CD1c-positive myeloid dendritic cell (primary cell): Measurements from ENCODE around the gene ZSCAN5A.
A peak's percentile ranks its signal among the peaks of the same experiment; 100 is the strongest.
"Not testable (repeated sequence)": the region's sequence is repeated elsewhere in the genome, so short reads cannot be mapped to it uniquely, and the experiment has no call there.

Source experiments
- DNase-seq: peaks from one replicate; pipeline ENCODE4 v3.0.0-alpha.2; 2016; ENCODE audit errors: extremely low spot score

ZSCAN5A gene

DNA sequence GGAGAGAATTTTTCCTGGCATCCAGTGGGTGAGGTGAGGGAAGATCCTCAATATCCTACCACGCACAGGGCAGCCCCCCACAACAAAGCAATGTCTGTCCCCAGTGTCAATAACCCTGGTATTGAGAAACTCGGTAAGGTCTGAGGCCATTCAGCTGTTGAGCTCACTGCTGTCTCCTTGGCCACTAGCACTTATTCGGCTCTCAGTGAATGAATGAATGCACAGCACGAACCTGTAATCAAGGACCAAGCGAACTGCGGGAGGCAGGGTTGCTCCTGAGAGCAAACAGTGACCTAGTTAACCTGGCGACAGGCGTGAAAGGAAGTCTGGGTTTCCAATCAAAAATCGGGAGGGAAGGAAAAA, 640 bp downstream of the ZSCAN5A start:
- no peak for DNase-seq

DNA sequence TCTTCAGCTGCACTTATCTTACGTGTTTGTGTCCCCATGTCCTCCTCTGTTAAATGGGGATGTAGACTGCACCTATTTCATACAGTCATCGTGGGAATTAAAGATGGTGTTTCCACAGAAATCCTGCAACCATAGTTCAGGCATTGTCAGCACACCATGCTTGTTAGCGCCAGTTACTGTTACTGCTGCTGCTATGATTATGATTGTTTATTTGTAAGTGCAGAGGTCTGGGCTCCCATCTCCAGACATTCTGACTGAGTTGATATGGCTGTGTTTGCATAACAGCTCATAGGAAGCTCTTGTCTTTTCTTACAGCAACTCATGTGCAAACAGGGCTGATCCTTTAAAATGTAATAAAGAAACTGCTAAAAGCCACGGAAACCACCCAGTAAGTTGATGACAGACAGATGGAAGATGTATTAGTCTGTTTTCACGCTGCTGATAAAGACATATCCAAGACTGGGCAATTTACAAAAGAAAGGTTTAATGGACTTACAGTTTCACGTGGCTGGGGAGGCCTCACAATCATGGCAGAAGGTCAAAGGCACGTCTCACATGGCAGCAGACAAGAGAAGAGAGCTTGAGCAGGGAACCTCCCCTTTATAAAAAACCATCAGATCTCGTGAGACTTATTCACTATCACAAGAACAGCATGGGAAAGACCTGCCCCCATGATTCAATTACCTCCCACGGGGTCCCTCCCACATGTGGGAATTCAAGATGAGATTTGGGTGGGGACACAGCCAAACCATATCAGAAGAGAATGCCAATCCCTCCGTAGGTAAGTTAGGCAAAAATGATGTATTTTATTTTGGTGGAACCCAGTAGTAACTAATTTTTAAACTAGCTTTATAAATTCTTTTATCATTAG, 1.6 kb downstream of the ZSCAN5A start:
- no peak for DNase-seq

DNA sequence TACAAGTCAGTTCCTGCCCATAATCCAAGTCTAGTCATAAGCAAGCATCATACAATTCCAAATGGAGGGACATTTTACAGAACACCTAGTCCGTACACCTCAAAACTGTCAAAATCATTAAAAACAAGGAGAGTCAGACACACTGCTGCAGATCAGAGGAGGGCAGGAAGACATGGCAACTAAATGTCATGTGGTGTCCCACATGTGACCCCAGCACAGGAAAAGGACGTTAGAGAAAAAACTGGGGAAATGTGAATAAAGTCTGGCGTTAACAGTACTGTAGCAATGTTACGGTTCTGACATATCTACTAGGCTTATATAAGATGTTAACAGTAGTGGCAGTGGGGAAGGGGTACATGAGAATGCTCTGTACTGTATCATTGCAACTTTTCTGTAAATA, 2.3 kb downstream of the ZSCAN5A start:
- no peak for DNase-seq

DNA sequence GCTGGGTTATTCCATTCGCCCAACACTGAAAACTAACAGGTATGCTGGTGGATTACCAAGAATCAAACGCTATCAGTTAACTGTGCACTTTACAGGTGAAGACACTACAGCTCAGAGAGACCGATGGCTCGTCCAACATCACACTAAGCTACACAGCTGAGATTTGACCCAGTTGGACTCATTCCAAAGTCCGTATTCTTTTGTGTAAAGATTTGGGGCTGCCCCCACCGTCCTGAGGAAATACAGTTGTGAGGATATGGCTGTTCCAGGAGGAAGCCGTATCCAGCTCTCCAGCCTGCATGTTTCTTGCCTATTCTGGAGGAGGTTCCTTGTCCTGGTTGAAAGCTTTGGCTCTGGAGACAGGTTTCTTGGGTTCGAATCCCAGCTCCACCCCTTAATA, 4.2 kb downstream of the ZSCAN5A start:
- DNase-seq, result no peak

DNA sequence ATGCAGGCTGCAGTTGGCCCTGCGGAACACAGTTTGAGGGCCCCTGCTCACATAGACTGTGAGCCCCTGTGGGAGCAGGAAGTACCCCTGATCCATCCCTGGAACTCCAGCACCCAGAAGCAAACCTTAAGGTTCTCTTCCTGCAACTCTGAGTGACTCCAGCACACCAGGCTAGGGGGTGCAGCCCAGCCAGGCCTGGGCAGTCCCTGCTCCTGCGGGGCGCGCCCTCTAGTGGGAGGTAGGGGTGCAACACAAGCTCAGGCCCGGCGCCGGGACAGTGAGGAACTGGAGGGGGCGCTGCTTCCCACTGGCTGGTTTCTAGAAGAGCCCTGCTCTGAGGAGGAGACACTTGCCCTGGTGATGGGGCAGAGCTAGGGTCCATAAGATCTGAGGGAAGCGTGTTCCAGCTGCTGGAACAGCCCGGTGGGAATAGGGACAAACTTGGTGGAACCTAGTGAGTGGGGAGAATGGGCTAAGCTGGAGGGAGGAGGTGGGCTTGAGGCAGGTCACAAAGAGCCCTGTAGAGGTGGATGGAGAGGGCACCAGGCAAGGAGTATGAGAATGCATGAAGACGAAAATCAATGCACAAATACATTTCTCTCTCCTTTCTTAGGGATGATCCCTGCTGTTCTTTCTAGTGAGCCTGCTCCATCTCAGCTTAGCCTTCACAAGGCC, 5.0 kb downstream of the ZSCAN5A start:
- DNase-seq, result peak; percentile 71

DNA sequence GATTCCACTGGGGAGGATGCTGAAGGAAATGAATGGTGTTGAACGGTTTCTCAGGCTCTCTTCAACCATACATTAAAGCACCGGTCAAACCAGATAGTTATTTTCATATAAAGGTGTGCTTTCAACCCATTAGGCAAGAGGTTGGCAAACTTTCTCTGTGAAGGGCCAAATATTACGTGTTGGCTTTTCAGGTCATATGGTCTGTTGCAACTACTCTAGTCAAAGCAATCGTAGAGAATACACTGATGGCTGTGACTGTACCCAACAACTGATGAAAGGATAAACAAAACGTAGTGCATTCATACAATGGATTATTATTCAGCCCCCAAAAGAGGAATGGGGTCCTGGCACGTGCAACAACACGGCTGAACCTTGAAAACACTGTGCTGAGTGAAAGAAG, 5.8 kb downstream of the ZSCAN5A start:
- DNase-seq, result no peak

DNA sequence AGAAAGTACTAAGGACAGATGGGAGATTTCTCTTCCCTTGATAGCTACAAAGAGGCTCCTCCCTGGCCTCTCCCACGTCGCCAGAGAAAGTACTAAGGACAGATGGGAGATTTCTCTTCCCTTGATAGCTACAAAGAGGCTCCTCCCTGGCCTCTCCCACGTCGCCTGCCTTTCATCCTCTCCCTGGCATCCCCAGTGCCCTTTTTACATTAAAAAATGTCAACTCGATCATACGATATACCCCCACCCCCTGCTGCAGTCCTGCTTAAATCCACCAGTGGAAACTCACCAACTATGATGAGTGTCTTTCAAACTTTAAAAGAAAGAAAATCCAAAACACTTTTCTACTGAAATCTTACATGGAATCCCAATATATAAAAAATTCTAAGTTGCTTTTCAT, 7.6 kb downstream of the ZSCAN5A start:
- DNase-seq, result not testable (repeated sequence)

DNA sequence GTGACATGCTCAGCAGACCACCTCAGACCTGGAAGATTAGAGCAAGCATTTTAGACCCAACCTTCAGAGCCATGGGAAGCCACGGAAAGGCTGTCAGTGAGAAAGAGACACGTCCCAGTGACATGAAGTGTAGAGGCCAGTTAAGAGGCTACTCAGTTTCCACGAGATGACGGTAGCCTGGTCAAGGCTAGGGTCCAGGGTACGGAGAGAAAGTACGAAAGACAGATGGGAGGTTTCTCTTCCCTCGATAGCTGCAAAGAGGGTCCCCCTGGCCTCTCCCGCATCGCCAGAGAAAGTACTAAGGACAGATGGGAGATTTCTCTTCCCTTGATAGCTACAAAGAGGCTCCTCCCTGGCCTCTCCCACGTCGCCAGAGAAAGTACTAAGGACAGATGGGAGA, 8.6 kb downstream of the ZSCAN5A start:
- no peak for DNase-seq

DNA sequence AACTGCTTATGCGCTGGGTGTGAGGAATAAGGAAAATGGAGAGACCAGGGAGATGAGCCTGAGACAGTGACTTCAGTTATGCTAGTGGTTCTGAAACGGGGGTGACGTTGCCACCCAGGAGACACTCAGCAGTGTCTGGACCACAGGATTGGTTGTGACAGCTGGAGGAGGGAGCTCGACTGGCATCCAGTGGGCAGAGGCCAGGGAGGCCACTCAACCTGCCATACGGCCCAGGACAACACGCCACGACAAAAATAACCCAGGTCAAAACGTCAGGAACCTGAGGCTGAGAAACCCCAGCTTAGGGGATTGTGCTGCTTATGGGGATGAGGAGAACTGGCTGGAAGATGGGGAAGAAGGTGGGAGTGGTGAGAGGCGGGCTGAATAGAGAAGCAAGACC, 10.4 kb downstream of the ZSCAN5A start:
- no peak for DNase-seq

DNA sequence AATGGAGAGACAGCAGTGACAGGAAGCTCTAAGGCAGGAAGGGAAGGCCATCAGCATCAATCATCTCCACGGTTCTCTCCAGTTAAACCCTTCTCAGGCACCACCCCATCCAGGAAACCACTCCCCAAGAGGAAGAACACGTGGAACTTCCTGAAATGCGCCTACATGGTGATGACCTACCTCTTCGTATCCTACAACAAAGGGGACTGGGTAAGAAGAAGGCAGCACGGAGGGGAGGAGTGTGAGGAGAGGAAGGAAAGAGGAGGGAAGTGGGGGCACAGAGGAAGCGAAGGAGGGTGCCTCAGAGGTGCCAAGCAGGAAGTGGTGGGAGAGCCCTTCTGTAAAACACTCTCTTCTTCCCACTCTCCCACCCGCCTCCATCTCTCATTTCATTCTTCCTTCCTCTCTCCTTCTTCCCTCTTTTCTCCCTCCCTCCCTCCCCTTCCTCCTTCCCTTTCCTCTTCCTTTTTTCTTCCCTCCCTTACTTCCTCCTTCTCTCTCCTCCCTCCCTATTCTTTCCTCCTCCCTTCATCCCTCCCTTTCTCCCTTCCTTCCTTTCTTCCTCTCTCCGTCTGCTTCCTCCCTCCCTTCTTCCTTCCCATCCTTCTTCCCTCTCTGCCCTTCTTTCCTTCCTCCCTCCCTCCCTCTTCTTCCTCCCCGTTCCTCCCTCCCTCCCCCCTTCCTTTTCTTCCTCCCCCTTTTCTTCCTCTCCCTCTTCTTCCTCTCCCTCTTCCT, 12.6 kb downstream of the ZSCAN5A start:
- DNase-seq, result peak; percentile 38

DNA sequence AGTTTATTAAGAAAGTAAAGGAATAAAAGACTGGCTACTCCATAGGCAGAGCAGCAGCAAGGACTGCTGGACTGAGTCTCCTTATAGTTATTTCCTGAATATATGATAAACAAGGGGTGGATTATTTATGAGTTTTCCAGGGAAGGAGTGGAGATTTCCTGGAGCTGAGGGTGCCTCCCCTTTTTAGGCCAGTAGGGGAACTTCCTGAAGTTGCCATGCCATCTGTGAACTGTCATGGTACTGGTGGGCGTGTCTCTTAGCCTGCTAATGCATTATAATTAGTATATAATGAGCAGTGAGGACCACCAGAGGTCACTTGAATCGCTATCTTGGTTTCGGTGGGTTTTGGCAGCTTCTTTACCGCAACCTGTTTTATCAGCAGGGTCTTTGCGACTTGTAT, 13.5 kb downstream of the ZSCAN5A start:
- DNase-seq, result no peak

DNA sequence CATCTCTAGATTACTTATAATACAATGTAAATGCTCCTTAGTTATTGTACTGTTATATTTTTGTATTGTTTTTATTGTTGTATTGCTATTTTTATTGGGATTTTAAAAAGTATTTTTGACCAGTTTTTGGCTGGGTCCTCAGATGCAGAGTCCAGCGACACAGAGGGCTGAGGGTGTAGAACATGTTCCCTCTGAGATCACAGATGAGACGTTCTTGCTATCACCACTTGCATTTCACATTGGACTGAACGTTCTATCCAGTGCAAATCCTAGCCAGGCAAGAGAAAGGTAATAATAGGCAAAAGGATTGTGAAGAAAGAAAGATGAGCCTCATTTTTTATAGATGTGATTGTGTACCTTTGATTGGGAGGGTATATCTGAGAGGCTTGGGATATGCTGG, 15.0 kb downstream of the ZSCAN5A start:
- no peak for DNase-seq

DNA sequence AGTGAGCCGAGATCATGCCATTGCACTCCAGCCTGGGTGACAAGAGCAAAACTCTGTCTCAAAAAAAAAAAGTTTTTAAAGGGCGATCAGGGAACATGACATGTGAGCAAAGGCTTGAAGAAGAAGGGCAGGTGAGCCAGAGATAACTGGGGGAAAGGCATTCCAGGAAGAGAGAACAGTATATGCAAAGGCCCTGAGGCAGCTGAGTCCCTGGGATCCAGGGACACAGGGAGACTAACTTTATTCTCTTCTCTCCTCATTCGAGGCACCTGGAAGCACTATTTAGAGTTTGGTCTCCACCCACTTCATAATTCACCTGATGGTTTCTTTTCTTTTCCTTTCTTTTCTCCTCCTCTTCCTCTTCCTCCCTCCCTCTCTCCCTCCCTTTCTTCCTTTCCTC, 17.6 kb downstream of the ZSCAN5A start:
- DNase-seq, result no peak

DNA sequence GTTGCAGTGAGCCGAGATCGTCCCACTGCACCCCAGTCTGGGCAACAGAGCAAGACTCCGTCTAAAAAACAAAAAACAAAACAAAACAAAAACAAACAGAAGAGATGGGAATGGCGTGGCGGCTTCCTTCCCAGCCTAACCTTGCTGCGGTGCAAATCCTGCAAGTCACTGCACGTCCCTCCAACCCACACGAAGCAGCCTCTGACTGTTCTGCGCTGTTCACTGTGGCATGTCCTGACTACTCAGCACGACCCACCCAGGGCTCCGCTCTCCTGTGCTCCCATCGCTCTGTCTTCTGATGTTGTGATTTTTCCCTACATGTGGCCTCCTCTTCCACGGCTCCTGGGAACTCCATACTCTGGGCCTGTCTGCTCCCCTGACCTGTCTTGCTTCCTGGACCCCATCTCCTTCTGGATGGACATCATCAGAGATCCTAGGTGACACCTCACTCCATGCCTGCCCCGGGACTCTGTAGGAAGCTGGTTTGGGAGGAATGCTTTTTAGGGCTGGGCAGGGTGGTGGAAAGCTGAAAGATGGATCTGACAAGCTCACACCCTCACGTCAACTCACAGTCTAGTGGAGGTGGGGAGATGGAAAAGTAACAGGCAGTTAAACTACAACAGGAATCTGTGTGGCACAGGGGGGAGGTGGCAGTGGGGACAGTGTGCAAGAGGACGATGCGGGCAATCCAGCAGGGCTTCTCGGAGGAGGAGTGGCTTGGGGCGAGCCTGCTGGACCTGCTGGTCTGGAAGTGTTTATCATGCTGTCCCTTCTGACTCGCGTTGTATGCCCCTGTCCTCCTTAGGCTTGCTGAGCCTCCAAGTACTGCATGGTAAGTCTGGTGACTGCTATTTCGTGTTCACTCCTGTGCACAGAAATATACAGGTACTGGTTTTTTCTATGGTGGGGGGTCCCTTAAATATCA, 18.8 kb downstream of the ZSCAN5A start:
- DNase-seq, result no peak

DNA sequence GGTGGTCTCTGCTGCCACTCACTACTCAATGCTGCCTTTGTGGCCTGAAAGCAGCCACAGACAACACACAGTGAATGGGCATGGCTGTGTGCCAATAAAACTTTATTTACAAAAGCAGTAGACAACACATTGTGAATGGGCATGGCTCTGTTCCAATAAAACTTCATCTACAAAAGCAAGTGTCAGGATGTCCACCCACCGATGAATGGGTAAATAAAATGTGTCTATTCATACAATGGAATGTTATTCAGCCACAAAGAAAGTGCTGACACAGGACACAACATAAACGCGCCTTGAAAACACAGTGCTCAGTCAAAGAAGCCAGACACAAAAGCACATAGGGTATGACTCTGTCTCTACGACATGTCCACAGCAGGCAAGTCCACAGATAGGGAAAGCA, 20.1 kb downstream of the ZSCAN5A start:
- no peak for DNase-seq

DNA sequence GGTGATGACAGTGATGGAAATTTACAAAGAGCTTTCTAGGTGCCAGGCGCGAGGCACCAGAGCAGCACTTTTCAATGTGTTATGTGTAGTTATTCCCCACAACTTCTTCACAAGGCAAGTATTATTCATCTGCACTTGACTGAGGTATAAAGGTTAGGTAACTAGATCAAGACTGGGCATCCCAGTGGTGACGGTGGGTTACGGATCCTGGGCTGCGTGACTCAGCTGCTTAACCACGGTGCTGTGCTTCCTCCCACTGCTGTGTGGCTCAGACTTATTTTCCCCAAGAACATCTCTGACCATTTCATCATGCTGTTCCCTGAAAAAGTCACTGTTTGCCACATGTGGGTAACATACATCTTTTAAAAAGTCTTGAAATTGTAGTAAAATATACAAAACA, 22.8 kb downstream of the ZSCAN5A start:
- DNase-seq, result no peak

DNA sequence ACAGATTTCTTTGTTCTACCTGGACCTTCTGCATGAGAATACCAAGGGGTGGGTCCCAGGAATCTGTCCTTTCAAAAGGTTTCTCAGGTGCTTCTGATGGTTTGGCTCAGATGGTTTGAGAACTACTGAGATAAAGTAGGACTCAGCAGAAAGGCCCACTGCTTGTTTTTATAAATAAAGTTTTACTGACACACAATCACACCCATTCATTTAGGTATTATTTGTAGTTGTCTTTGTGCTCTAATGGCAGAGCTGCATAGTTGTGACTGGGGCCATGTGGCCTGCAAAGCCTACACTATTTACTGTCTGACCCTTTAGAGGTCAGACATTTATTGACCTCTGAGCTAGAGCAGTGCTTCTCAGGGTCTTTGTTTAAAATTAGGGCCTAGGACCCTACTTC, 24.5 kb downstream of the ZSCAN5A start:
- DNase-seq, result no peak

DNA sequence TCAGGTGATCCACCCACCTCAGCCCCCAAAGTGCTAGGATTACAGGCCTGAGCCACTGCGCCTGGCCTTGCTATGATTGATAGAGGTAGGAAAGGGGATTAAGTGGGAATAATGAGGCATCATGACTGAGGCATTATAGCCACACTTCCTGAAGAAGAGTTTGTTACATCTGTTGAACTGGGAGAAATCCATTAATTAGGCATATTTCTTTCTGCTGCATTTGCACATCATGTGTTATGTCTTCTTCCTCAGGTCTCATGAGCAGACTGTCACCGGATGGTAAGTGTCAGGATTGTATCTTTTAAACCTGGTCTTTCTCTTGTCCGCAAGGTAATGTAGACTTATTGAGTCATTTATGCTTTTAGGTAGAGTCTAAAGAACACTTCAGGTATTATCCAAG, 29.9 kb downstream of the ZSCAN5A start:
- no peak for DNase-seq

DNA sequence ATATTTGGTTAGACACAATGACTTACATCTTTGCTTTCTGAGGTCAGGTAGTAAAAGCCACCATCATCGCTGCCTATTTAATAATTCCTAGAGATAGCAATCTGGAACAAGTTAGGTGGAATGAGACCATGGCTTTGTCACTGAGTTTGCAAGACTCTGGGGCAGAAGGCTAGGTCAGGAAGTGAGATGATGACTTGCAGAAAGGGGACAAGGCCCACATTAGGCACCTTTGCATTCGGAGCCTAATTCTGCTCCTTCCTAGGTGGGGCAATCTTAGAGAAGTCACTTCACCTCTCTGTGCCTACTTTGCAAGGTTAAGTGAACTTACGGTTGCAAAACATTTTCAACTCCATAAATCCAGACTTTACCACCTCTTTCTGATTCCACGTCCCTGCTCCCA, 31.8 kb downstream of the ZSCAN5A start:
- no peak for DNase-seq

DNA sequence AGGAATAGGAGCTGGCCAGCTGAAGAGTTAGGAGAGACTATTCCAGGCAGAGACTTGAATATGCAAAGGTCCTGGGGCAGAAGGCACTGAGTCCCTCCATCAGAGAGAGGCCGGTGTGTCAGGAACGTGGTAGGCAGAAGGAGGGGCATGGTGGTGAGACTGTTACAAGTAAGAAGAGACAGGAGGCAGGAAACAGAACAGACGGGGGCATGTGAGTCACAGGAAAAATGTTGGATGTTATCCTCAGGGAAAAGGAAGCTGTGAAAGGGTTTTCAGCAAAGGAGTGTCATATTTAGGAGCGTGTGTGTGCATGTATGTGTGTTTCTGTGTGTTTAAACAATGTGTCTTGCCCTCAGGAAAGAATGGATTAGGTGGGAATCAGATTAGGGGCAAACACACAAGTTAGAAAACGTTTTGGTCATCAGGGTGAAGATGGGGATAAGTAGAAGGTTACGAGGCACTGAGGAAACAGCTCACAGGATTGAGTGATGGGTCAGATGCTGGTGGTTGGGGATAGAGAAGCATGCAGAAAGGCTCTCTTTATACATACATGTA, 41.0 kb downstream of the ZSCAN5A start:
- DNase-seq, result no peak

DNA sequence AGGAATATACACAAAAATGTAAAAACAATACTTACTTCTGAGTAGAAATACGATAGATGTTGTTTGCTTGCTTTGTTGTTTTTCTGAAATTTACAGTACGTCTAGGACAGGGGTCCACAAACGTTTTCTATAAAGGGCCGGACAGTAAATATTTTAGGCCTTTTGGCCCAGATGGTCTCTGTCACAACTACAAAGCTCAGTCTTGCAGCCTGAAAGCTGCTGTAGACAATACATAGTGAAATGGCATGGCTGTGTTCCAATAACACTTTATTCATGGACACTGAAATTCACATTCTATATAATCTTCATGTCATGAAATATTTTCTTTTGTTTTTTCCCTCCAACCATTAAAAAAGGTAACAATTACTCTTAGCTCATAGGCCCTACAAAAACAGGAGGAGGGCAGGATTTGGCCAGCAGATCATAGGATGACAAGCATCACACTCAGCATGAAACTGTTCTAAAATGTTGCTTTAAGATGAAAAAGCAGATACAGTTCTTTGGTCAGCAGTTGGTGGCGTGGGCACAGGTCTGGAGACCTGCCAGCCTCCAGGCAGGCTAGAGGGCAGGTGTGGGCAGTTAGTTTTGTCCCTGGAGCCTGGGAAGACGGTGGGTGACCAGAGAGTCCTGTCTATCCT, 42.4 kb downstream of the ZSCAN5A start, which contains the start of gene EDDM13:
Gene EDDM13 (plus strand): TSS at position 588 of the 638 bp plus-strand sequence. CDS start 87 bp downstream, outside the sequence.
- DNase-seq, result no peak
